Stimulated activated CD8-positive, alpha-beta memory T cell treated with anti-CD3 and anti-CD28 coated beads, Interleukin-15, amount 100 ng/mL, for 4 hours (primary cell): ENCODE measurements around the gene TBL1XR1.
A peak's percentile ranks its signal among the peaks of the same experiment; 100 is the strongest.

Source experiments
- DNase-seq, 2 donors: peaks; one replicate each; pipeline ENCODE4 v3.0.0-alpha.2; 2020; ENCODE audit warnings: low read depth in 2 of 2

Gene TBL1XR1

DNA sequence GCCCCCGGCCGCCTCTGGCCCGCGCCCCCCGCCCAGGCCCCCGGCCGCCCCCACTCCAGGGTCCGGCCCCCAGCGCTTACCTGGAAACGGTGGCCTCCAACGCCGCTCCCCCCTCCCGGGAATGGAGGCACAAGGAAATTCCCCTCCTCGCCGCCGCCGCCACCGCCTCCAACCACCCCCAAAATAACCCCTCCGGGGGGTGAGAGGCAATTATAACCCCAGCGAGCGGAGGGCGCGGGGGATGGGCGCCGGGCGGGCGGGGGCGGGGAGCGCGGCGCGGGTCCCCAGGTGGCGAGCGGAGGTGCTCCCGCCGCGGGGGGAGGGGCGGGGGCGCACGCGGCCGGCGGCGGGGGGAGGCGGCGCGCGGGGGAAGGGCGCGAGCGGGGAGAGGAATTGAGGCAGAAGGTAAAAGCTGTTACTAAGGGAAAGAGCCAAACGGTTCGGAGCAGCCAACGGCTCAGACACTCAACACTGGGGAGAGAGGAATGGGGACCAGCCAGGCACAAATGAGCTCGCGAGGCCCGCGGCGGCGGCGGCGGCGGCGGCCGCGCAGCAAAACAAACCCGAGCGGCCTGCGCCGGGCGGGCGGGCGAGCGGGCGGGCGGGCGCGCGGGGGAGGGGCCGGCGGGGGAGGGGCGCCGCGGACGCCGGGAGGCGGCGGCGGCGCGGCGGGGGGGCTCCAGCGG is at the start of gene TBL1XR1:
TSS of gene TBL1XR1 (minus strand) at position 442 of the 686 bp plus-strand sequence. CDS start 132,505 bp downstream, outside the sequence.
- peak; percentile 75 to 76 for DNase-seq

- DNase-seq: no peak
These were observed 48.0 kb upstream of the TBL1XR1 start for GRCh38 chr3:177245250-177245649.

DNA sequence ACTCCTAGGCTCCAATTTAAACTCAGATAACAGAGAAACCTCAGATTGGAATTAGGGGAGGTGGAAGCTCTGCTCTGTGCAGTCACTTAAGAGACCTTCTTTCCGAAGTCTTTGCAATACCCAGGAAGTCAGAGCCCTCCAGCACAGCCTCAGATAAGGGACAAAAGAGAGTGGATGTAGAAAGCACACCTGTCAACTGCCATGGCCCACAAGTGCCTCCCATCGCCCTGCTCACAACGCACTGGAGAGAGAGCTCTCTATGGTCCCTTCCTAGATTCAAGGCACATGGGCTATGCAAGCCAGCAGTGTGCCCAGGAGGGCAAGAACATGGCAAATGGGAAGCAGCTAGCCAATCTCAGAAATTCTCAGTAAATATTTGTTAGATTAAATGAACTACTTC is 47.3 kb upstream of the TBL1XR1 start:
- no peak for DNase-seq

GRCh38 chr3:177238686-177239216 is 41.5 kb upstream of the TBL1XR1 start:
- DNase-seq: no peak

DNA sequence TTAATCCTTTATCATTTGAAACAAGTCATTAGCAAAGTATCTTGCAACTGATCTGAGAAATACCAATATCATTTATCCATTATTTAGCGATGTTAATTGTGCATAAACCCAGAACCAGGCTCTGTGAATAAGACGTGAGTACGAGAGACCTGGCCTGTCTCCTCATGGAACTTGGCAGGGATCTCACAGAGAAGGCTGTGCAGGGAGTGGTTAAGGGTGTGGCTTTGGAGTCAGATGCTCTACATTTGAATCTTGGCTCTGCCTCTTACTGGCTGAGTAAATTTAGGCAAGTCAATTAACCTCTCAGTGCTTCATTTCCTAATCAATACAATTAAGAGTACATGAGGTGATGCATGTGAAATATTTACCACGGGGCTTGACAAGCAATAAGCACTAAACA is 39.9 kb upstream of the TBL1XR1 start:
- no peak for DNase-seq

GRCh38 chr3:177236704-177237103 is 39.4 kb upstream of the TBL1XR1 start:
- no peak for DNase-seq

- no peak for DNase-seq
These were observed 36.8 kb upstream of the TBL1XR1 start for GRCh38 chr3:177234121-177234520.

DNA sequence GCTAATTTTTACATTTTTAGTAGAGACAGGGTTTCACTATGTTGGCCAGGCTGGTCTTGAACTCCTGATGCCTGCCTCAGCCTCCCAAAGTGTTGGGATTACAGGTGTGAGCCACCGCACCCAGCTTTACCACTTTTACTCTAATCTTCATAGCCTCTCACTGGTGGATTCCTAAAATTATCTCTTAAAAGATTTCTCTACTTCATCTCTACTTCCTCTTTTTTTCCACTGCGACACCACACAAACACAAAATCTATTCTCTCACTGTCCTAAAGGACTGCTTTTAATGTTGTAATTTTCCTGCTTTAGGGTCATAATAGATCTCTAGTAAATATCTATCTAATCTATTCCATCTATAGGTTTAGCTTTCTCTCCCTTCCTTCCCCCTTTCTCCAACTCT is 34.0 kb upstream of the TBL1XR1 start:
- DNase-seq: no peak

- DNase-seq: no peak
These were observed 33.4 kb upstream of the TBL1XR1 start for GRCh38 chr3:177230641-177231040.

DNA sequence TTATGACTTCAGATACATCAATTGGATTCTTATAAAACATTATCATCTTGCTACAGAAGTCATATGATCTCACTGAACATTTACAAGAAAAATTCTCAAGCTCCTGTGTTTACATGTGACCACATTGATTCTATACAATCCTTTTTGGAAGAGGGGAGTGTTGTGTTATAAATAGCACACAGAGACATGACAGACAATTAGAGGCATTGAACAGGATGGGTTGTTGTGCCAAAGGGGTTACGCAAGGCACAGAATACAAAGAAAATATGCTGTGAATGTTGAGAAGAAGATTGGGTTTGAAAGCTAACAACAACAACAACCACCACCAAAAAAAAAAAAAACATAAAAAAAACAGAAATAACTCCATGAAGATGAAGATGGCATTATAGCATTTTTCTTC is 32.5 kb upstream of the TBL1XR1 start:
- no peak for DNase-seq

- DNase-seq: no peak
These were observed 31.4 kb upstream of the TBL1XR1 start for GRCh38 chr3:177228601-177229190.

DNA sequence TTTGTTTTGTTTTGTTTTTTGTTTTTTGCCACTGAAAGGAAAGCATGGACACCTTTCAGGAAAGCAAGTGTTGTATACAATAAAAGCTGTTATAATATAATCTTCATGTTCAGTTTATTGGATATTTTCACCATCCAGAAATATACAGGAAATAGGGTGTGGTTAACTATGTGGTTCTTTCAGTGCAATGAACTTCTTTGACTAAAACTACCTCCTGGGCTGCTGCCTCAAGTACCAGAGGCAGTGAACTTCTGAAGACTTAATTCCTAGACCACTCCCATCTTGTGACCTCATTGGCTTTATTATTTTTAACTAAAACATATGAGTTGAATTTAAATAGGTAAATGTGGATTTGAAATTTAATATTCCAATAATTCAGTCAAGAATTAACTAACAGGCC is 27.1 kb upstream of the TBL1XR1 start:
- no peak for DNase-seq

- DNase-seq: no peak
These were observed 24.5 kb upstream of the TBL1XR1 start for GRCh38 chr3:177221744-177222143.

- no peak for DNase-seq
These were observed 23.1 kb upstream of the TBL1XR1 start for GRCh38 chr3:177220136-177220974.

- DNase-seq: no peak
These were observed 16.7 kb upstream of the TBL1XR1 start for GRCh38 chr3:177213801-177214535.

DNA sequence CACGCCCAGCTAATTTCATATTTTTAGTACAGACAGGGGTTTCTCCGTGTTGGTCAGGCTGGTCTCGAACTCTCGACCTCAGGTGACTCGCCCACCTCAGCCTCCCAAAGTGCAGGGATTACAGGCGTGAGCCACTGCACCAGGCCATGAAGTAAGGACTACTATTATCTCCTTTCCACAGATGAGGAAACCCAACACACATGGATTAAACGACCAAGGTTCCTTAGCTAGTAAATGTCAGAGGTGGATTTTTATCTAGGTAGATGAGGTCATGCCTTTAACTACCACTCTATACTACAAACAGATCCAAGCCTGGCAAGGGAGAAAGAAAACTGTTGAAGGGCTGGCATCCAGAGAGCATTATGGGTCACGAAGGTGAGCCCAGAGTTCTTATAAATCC is 15.5 kb upstream of the TBL1XR1 start:
- DNase-seq: no peak

DNA sequence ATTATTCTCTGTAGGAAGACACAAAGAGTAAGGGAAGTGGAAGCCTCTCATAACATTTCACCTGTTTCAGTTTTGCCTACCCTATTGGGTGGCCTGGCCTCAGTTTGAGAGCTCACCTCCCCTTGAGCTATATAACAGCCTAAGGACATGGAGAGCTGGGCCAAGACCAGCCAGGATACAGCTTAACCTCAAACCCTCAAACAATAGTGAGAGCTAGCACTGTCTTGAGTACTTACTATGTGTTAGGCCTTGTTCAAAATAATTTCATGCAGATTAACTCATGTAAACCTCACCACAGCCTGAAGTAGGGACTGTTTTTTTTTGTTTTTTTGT is 15.0 kb upstream of the TBL1XR1 start:
- no peak for DNase-seq

DNA sequence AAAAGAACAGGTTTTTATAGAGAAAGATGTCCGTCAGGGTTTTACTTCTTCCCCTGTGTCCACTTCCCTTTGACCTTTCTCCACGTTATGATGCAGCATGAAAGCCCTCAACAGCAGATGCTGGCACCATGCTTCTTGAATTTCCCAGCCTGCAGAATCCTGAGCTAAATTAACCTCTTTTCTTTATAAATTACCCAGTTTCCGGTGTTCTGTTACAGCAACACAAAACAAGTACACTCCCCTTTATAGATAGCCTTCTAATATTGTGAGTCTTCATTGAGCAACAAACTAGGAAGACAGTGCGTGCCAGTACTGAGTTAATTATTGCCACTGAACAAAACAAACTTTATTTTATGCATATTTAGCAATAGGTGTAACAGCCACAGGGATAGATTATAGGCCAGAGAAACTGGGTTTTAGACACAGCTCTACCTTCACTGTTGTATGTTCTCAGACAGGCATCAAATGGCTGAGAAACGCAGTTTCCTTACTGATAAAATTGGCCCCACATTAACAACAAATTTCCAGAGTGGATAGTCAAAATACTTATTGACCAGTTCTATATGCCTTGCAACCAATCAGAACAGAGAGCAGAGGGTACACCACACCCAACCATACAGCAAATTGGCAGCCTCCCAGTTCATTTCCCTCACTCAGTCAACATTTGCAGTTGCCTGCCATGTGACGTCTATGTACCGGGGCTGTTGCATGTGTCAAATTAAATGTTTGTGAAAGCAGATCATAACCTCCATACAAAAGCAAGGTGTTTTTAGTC is 14.4 kb upstream of the TBL1XR1 start:
- DNase-seq: no peak

DNA sequence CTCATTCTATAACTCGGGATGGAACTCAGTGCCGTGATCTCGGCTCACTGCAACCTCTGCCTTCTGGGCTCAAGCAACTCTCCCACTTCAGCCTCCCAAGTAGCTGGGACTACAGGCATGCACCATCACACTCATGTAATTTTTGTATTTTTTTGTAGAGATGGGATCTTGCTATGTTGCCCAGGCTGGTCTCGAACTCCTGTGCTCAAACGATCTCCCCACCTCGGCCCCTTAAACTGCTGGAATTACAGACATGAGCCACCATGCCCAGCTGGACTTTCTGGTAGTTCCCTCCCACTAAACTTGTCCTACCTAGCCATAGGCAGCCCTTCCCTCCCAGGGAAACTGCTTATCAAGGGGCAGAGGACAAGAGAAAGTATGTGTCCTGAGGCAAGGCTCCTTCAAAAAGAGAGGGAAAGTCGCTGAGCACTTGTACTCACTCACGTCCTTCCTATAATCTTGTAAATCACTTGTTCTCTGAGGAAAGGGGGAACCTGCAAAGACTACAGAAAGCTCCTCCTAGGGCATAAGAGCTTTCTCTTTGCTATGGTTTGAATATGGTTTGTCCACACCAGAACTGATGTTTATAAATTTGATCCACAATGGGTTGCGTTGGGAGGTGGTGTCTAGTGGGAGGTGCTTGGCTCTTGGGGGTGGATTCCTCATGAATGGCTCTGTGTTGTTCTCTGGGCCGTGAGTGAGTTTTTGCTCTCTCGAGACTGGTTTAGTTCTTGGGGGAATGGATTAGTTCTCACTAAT is 13.6 kb upstream of the TBL1XR1 start:
- no peak for DNase-seq

GRCh38 chr3:177209509-177209908 is 12.2 kb upstream of the TBL1XR1 start:
- no peak for DNase-seq
